ENCODE results near the gene TPM1. TPM values are rescaled to one million over a fixed set of nuclear protein-coding genes. Genes with fewer than 3 reads are reported as not detected.

The TPM1 gene
- total and polyA plus RNA-seq, 2 of the 4 experiments (the other 2 are of a cell fraction), result 661 to 1,623 TPM

DNA sequence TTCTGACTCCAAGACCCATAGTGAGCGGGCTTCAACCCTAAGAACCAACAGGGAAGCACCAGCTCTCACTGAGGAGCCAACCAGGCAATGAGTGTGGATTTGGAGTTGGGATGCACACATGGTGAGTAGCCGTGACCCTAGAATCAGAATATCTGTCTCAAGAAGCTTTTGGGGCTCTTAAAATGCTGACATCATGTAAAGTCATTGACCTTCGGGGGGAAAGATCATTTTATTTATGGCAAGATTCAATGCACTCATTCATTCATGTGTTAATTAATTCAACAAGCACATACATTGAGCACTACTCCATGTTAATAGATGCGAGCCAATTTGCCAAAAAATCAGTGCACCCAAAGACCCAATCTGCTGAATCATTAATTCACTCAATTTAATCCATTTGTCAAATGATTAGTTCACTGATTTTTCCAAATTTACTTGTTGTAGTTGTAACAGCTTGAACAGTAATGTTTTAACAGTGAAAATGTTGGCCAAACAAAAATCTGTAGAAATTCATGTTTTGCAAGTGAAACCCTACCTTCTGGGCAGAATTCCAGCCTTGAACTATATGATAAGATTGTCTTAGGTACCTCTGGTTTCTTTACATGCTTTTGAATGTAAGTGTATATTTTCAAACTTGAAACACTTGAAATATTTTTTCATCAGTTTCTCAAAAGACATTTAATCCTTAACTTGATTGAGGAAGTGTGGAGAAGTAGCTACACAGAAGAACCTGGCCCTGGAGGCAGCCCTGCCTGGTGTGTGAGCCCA, 49.3 kb downstream of the TPM1 start:
- H3K9me3 ChIP-seq (ENCODE audit: control insufficient read depth, insufficient read depth, low read length), result no peaks in the 10 kb centered on the region
- peak overlapping the region; percentile 77; the same call in 1 of the 2 replicates for H2BK120ac ChIP-seq (ENCODE audit: low read depth, low read length)
- CTCF ChIA-PET, result interaction anchor here (1.3 kb wide), 1 partner anchor 38 kb away, joined by 4 read pairs; no protein-coding TSS in a partner anchor
- H2BK5ac ChIP-seq (ENCODE audit: low read depth, low read length, poor library complexity, severe bottlenecking), result peak overlapping the region; percentile 30
- peak overlapping the region; percentile 52; the same call in 1 of the 2 replicates for H4K5ac ChIP-seq (ENCODE audit: low read depth, low read length)
- H4K91ac ChIP-seq (ENCODE audit: insufficient read depth, low read depth, low read length), result peak overlapping the region; percentile 44
- H3K4me1 ChIP-seq (ENCODE audit: control insufficient read depth, insufficient read depth, low read length), result peaks cover 17% of the 10 kb centered on the region
- peak overlapping the region; percentile 76 for H3K14ac ChIP-seq (replicated peaks; ENCODE audit: low read depth, low read length)
- no peaks in the 10 kb centered on the region for H4K20me1 ChIP-seq (ENCODE audit: insufficient read depth, low read length)
- H3K4ac ChIP-seq (ENCODE audit: low read depth, low read length), result peak overlapping the region; percentile 85
- no peak overlapping the region for H3K27ac ChIP-seq (ENCODE audit: insufficient read depth, low read length)
- peak overlapping the region; percentile 88; the same call in 2 of the 3 replicates for H2BK15ac ChIP-seq (ENCODE audit: low read depth, low read length)
- H2AFZ ChIP-seq (replicated peaks; ENCODE audit: low read length, poor library complexity), result no peak overlapping the region
- no TSS peak for BruUV-seq (replicated peaks)
- H4K8ac ChIP-seq (ENCODE audit: low read depth in 2 of 2, low read length in 2 of 2), result peak overlapping the region in 1 of 2 experiments; percentile 53; a peak in 1 of 4 replicates
- DNase-seq (no peak), ATAC-seq (ENCODE audit: low read depth) (no peak)
- peaks cover 0 to 6% of the 10 kb centered on the region in 2 experiments; a peak in 2 of 4 replicates for H3K79me1 ChIP-seq (ENCODE audit: low read depth in 1 of 2, low read length in 2 of 2)
- WGBS, 2 experiments (ENCODE audit: extremely low coverage in 2 of 2, insufficient read length in 1 of 2), result no CpG with 5 or more reads among the region's 4 CpGs
- H3K36me3 ChIP-seq (ENCODE audit: control insufficient read depth, insufficient read depth, low read length), result no peaks in the 10 kb centered on the region
- H3K56ac ChIP-seq (ENCODE audit: extremely low read depth, insufficient read depth, low read length), result no peak overlapping the region
- H3K9me1 ChIP-seq (ENCODE audit: insufficient read depth, low read length), result peaks cover 11% of the 10 kb centered on the region
- peak overlapping the region; percentile 76; the same call in 1 of the 2 replicates for H2BK20ac ChIP-seq (ENCODE audit: low read depth, low read length)
- no peak overlapping the region for H3K4me2 ChIP-seq (ENCODE audit: low read depth, low read length)
- intact Hi-C loops (cut with micrococcal nuclease), result loop anchor here (2.0 to 10.0 kb wide), 3 partner anchors 21 to 313 kb away; no protein-coding TSS in a partner anchor
- H2AK5ac ChIP-seq (ENCODE audit: low read depth, low read length), result peak overlapping the region; percentile 92
- H2AK9ac ChIP-seq (replicated peaks; ENCODE audit: low read depth, low read length, poor library complexity), result no peak overlapping the region
- H3K23ac ChIP-seq (ENCODE audit: low read depth, low read length), result peak overlapping the region; percentile 66; the same call in 1 of the 2 replicates
- in situ Hi-C loops (cut with MboI; ENCODE audit: low sequenced_read_pairs), result no loop called here
- H3K9ac ChIP-seq (ENCODE audit: low read depth, low read length), result no peak overlapping the region
- no peak overlapping the region for H3K4me3 ChIP-seq (ENCODE audit: insufficient read depth, low read depth, low read length)
- peak; percentile 62 for TF ChIP-seq MAFK (IDR thresholded peaks at IDR 0.05; ENCODE audit: low read depth, low read length)
- TF ChIP-seq, protein P1, sequence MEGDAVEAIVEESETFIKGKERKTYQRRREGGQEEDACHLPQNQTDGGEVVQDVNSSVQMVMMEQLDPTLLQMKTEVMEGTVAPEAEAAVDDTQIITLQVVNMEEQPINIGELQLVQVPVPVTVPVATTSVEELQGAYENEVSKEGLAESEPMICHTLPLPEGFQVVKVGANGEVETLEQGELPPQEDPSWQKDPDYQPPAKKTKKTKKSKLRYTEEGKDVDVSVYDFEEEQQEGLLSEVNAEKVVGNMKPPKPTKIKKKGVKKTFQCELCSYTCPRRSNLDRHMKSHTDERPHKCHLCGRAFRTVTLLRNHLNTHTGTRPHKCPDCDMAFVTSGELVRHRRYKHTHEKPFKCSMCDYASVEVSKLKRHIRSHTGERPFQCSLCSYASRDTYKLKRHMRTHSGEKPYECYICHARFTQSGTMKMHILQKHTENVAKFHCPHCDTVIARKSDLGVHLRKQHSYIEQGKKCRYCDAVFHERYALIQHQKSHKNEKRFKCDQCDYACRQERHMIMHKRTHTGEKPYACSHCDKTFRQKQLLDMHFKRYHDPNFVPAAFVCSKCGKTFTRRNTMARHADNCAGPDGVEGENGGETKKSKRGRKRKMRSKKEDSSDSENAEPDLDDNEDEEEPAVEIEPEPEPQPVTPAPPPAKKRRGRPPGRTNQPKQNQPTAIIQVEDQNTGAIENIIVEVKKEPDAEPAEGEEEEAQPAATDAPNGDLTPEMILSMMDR (conservative IDR thresholded peaks at IDR 0.05; ENCODE audit: low read depth, low read length), result no peak
- POLR2A ChIA-PET (ENCODE audit: unreplicated experiment), result no interaction called here
- dilution Hi-C loops (cut with HindIII; ENCODE audit: low sequenced_read_pairs, unreplicated experiment), result no loop called here
- peak overlapping the region; percentile 62; the same call in 1 of the 2 replicates for H3K18ac ChIP-seq (ENCODE audit: low read depth, low read length)
- no peaks in the 10 kb centered on the region for H3K27me3 ChIP-seq (ENCODE audit: control insufficient read depth, insufficient read depth, low read length)
